Inflammatory macrophage treated with lipopolysaccharide for 4 hours (primary cell): ENCODE measurements around the gene CDK6.
"Not testable (repeated sequence)": the region's sequence is repeated elsewhere in the genome, so short reads cannot be mapped to it uniquely, and the experiment has no call there.

Experiments used
- DNase-seq: peaks from one replicate; pipeline ENCODE4 v3.0.0-alpha.2; 2020

The CDK6 gene

GRCh38 chr7:92836489-92836999 lies at the start of gene CDK6:
CDK6 (minus strand) TSS chr7:92836573; CDS start chr7:92833323, 3,250 bp downstream.
- peak; percentile 7 for DNase-seq

GRCh38 chr7:92886039-92886438 lies 49.7 kb upstream of the CDK6 start:
- not testable (repeated sequence) for DNase-seq

DNA sequence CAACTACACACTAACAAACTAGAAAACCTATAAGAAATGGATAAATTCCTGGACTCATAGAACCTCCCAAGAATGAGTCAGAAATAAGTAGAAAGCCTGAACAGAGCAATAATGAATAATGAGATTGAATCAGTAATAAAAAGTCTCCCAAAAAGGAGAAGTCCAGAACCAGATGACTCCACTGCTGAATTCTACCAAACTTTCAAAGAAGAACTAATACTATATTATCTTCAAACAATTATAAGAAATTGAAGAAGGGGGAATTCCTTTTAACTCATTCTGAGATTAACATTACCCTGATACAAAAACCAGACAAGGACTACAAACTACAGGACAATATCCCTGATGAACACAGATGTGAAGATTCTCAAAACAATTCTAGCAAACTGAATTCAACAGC lies 47.8 kb upstream of the CDK6 start:
- no peak for DNase-seq

- DNase-seq = no peak
Observed at GRCh38 chr7:92882760-92883159, 46.4 kb upstream of the CDK6 start.

DNA sequence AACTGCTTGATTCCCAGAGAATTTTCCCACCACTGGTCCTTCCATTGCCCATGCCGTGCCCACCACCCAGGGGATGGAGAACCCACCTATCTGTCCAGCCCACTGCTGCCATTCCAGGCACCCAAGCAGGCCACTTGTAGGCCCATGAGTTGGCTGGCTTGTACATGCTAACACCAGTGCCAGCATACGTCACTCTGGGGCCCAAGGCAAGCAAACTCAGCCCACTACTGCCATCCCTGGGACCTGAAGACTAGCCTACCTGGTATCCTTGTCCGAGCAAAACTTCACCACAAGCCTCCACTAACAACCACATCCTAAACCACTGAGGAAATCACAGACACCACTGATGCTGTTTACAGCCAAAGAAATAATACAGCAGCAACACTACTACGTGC lies 44.7 kb upstream of the CDK6 start:
- no peak for DNase-seq

DNA sequence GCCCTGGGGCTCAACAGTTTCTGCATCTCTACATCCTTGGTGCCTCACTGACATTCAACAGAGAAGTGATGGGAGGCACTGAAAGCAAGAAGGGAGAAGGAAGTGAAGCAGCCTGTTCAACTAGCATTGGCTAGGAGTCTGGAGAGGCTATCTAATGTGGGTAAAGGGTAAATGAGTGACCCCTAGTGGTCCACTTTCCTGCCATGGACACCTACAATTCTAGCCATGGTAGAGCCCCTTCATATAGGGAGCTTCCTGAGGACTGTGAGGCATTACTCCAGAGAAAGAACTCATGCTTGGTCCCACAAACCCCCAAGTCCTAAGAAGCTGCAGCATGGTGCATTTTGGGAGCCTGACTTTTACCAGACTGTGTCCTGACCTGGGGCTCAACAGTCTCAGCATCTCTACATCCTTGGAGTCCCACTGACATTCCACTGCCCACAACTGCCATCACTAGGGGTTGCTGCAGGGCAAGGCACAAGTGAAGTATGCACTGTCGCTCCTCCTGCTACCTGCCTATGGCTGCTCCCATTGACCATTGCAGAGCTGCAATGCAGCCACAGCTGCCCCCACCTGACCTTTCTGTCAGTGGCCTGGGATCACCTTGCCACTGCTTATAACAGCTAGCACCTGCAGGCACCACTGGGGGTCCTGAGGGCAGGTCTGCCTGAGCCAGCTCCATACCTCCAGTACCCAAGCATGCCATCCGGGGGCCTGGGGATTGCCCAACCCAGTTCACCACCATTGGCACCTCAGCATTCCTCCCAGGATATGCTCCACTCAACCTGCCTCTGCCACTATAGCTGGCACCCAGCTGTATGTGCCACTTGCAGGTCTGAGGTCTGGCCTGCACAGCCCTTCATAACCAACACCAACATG lies 44.1 kb upstream of the CDK6 start:
- DNase-seq = peak; percentile 7

- DNase-seq = no peak
Observed at GRCh38 chr7:92877367-92877766, 41.0 kb upstream of the CDK6 start.

- DNase-seq = peak; percentile 35
Observed at GRCh38 chr7:92876836-92877235, 40.5 kb upstream of the CDK6 start.

DNA sequence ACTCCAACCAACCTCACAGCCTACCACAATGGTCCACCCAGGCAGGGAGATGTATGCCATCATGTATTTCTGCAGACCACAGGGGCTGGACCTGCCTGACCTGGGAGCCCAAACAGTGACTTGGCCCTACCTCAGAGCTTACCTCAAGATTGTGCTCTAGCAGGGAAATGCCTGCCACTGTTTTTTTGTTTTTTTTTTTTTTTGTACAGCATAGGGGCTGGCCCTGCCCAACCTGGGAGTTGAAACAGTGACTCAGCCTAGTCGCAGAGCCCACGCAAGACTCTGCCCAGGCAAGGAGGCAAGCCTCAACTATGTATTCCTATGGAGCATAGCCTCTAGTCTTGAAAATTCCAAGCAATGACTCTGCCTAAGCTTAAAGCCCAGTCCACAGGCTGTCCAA lies 39.3 kb upstream of the CDK6 start:
- DNase-seq = no peak

DNA sequence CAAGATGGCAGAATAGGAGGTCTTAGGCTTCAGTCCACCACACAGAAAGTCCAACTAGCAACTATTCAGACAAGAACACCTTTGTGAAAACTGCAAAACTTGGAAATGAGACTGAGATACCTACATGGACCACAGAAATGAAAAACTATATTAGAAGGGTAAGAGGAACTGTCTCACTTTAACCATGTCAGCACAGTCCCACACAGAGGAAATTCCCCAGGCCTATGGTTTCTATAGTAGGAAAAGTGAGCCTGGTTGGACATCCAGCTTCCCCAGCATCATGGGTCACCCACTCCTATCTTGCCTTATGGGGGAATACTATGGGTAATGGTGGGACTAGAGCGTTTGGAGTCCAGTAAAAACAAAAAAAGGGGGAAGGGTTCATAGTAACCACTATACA lies 38.8 kb upstream of the CDK6 start:
- DNase-seq = peak; percentile 6

DNA sequence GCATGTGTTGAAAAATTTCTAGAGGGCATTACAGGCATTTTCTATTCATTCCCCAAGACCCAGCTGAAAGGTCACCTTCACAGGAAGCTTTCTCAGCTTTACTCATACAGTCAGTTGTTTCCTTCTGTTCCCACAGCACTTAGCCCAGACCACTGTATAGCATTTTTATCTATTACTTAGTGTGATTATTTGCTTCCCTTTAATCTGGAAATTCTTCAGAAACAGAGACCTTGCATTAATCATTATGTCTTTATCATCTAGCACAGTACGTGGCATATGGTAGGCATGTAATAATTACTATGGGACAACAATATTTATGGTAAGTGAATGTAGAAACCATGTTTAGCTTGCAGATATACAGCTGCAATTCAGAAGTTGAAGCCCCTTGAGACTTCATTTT lies 38.2 kb upstream of the CDK6 start:
- DNase-seq = no peak

DNA sequence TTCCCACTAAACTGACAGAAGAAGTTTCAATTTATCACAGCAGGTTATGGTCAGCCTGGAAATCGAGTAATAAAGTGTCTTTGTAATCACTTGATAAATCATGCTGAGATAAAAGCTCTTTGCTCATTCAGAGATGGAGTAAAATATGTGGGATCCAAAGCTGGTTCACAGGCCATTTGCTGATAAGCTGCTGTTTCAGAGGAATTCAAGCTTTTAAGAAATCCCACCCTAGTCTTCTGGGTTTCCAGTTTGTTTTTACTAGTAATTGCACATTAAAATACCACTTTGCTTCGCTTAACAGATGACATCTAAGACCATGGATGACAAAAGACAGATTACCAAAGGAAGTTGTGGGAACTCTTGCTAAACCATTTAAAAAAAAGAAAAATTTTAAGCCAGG lies 37.4 kb upstream of the CDK6 start:
- DNase-seq = no peak

GRCh38 chr7:92872701-92873100 lies 36.3 kb upstream of the CDK6 start:
- no peak for DNase-seq

DNA sequence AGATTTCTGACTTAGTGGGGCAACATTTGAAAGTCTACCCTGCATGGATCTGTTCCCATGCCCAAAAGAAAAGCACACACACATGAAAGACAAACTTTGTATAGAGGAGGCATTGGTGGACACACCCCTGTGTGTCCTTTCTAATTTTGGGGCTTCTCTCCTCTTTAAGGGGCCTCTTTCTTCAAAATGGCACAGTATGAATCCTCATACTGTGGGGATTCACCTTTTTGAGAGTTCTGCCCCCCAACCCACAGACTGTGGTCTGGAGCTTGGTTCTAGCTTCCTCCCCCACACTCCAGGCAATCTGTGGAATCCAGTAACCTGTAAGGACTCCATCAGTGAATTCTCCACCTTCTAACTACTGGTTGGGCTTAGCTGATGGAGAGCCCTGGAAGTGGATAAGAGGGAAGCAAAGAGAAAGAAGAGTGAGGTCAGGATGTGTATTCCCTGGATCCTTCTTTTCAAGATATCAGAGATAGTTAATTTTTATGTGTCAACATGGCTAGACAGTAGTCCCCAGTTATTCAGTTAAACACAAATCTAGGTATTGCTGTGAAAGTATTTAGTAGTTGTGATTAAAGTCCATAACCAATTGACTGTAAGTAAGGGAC lies 32.4 kb upstream of the CDK6 start:
- no peak for DNase-seq

DNA sequence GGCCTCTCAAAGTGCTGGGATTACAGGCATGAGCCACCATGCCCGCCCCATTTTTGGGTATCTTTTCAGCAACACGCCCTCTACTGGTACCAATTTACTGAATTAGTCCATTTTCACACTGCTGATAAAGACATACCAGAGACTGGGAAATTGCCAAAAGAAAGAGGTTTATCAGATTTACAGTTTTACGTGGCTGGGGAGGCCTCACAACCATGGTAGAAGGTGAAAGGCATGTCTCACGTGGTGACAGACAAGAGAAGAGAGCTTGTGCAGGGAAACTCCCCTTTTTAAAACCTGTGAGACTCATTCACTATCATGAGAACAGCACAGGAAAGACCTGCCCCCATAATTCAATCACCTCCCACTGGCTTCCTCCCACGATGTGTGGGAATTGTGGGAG lies 27.8 kb upstream of the CDK6 start:
- DNase-seq = peak; percentile 32

GRCh38 chr7:92856436-92856835 lies 20.1 kb upstream of the CDK6 start:
- DNase-seq = no peak

- DNase-seq = no peak
Observed at GRCh38 chr7:92854501-92855238, 18.3 kb upstream of the CDK6 start.

GRCh38 chr7:92851732-92852131 lies 15.4 kb upstream of the CDK6 start:
- DNase-seq = no peak

DNA sequence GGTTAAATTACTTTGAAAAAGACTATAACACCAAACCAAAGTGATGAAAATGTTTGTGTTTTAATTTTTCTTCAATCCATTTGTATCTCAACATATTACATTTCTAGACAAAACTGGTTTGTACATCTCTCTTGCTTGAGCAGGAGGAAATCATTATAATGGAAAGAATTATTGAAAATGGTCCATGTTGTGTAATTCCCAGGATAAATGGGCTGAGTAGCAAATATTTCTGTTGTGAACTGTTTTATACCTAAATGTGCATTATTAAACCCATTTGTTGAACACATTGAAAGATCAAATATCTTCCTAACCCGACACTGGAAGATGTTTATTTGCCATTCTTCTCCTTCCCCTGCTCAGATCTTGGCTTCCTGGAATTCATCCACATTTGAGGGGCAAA lies 14.1 kb upstream of the CDK6 start:
- DNase-seq = no peak

- DNase-seq = no peak
Observed at GRCh38 chr7:92849322-92849721, 12.9 kb upstream of the CDK6 start.

- DNase-seq = no peak
Observed at GRCh38 chr7:92848851-92849250, 12.5 kb upstream of the CDK6 start.

- no peak for DNase-seq
Observed at GRCh38 chr7:92848441-92848840, 12.1 kb upstream of the CDK6 start.

GRCh38 chr7:92847305-92847704 lies 10.9 kb upstream of the CDK6 start:
- no peak for DNase-seq

- no peak for DNase-seq
Observed at GRCh38 chr7:92845736-92846135, 9.4 kb upstream of the CDK6 start.
